IPS DF 6.9 (cell line): Measurements from ENCODE around the gene SPON1.

Source experiments
- DNase-seq: peaks from one replicate; pipeline ENCODE4 v3.0.0-alpha.2; 2013; ENCODE audit warnings: low read depth, low spot score
- H3K27ac ChIP-seq: one replicate; pipeline ENCODE4 v1.5.1; 2013; ENCODE audit warnings: low read length, control low read depth
- H3K27me3 ChIP-seq: 2 replicates; pipeline ENCODE4 v1.6.1; 2013; ENCODE audit warnings: mild to moderate bottlenecking, low read length; ENCODE audit not compliant: control insufficient read depth, insufficient read depth
- H3K36me3 ChIP-seq: 2 replicates; pipeline ENCODE4 v1.6.1; 2013; ENCODE audit warnings: low read length; ENCODE audit not compliant: control insufficient read depth, insufficient read depth
- H3K4me1 ChIP-seq: 2 replicates; pipeline ENCODE4 v1.6.1; 2013; ENCODE audit warnings: low read length; ENCODE audit not compliant: control insufficient read depth, insufficient read depth
- H3K4me3 ChIP-seq: 2 replicates; pipeline ENCODE4 v1.5.1; 2013; ENCODE audit warnings: mild to moderate bottlenecking, low read length
- H3K9me3 ChIP-seq: 2 replicates; pipeline ENCODE4 v1.6.1; 2013; ENCODE audit warnings: low read length, inconsistent platforms; ENCODE audit not compliant: control insufficient read depth, insufficient read depth
- WGBS: extraction: QIAGEN DNeasy Blood & Tissue Kit; methylation state at CpG from one replicate; pipeline ENCODE4 v1.1.7; 2013; ENCODE audit warnings: mixed read lengths, missing lambda C conversion rate; ENCODE audit not compliant: insufficient read length, insufficient coverage; 5-methylcytosine and 5-hydroxymethylcytosine counted together

SPON1 gene

DNA sequence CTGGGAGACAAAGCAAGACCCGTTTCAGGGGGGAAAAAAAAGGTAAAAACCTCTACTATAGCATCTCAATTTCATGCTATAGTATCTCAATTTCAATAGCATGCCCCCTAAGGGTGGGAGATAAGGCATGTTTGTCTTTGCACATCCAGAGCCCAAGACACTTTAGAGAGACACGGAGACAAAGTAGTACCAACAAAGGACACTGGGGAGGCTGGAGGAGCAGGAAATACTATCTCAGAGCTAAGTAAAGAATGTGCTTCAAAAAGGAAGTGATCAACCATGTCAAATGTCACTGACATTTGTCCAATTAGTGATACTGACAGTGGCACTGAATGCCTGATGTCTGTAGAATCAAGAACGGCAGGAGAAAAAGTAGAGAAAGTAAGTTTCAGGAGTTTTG is 327.9 kb downstream of the SPON1 start:
- Histone ChIP-seq H3K36me3 (peaks cover 3% of the 10 kb centered on the region; the same call in 1 of the 2 replicates), H3K9me3 (no peaks in the 10 kb centered on the region), H3K27me3 (no peaks in the 10 kb centered on the region), H3K4me3 (no peak overlapping the region), H3K27ac (no peak overlapping the region), H3K4me1 (no peaks in the 10 kb centered on the region)
- DNase-seq: no peak
- WGBS: no CpG with 5 or more reads among the region's 3 CpGs

- Histone ChIP-seq H3K4me1 (peaks cover 10% of the 10 kb centered on the region), H3K36me3 (no peaks in the 10 kb centered on the region), H3K27me3 (no peaks in the 10 kb centered on the region), H3K4me3 (no peak overlapping the region), H3K9me3 (no peaks in the 10 kb centered on the region), H3K27ac (no peak overlapping the region)
- DNase-seq: no peak
- WGBS: no CpG with 5 or more reads among the region's 1 CpG
Measured at GRCh38 chr11:14299921-14300320, 337.4 kb downstream of the SPON1 start.

DNA sequence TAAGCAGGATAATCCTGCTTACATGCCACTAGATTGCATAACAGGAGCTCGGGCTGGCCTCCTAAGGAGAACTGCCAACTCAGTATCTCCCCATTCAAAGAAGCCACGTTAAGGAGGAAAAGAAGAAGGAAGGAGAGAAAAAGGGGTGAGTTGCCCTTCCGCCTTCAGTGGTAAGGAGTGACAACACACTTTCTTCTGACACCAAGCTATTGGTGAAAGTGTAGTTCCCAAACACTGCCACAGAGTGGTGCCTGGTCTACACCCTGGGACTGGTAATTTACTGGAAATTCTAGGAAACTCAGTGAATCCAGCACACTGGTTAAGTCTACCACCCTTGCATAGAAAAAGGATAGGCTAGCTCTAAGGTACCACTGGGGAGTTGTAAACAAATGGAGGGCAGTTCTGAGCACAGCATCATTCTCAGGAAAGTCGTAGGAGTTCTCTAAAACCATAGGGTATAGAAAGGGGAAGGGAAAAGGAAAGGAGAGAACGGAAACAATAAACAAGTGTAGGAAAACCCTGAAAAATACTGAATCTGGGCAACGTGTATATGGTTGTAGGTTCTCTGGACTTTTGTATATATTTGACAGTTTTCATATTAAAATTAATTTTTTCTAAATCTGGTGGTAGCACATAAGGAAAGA is 338.3 kb downstream of the SPON1 start:
- Histone ChIP-seq H3K36me3 (no peaks in the 10 kb centered on the region), H3K9me3 (no peaks in the 10 kb centered on the region), H3K27ac (no peak overlapping the region), H3K4me1 (peaks cover 10% of the 10 kb centered on the region), H3K4me3 (no peak overlapping the region), H3K27me3 (no peaks in the 10 kb centered on the region)
- peak; percentile 37 for DNase-seq
- no CpG with 5 or more reads among the region's 6 CpGs for WGBS

- Histone ChIP-seq H3K4me3 (no peak overlapping the region), H3K9me3 (no peaks in the 10 kb centered on the region), H3K27ac (no peak overlapping the region), H3K4me1 (peaks cover 8% of the 10 kb centered on the region), H3K27me3 (no peaks in the 10 kb centered on the region), H3K36me3 (no peaks in the 10 kb centered on the region)
- DNase-seq: no peak
Measured at GRCh38 chr11:14304601-14305000, 342.1 kb downstream of the SPON1 start.

DNA sequence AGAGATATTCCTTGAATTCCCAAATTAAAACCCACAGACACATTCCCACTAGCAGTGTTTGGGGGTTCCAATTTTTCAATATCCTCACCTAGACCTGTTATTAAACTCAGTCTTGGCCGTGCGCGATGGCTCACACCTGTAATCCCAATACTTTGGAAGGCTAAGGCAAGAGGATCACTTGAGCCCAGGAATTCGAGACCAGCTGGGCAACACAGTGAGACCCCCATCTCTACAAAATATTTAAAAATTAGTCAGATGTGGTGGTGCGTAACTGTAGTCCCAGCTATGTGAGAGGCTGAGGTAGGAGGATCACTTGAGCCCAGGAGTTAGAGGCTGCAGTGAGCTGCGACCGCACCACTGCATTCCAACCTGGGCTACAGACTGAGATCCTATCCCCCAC is 343.1 kb downstream of the SPON1 start:
- H3K27me3 ChIP-seq: no peaks in the 10 kb centered on the region
- H3K4me3 ChIP-seq: no peak overlapping the region
- no peak for DNase-seq
- no CpG with 5 or more reads among the region's 7 CpGs for WGBS
- no peak overlapping the region for H3K27ac ChIP-seq
- no peaks in the 10 kb centered on the region for H3K36me3 ChIP-seq
- H3K9me3 ChIP-seq: no peaks in the 10 kb centered on the region
- H3K4me1 ChIP-seq: peaks cover 10% of the 10 kb centered on the region

DNA sequence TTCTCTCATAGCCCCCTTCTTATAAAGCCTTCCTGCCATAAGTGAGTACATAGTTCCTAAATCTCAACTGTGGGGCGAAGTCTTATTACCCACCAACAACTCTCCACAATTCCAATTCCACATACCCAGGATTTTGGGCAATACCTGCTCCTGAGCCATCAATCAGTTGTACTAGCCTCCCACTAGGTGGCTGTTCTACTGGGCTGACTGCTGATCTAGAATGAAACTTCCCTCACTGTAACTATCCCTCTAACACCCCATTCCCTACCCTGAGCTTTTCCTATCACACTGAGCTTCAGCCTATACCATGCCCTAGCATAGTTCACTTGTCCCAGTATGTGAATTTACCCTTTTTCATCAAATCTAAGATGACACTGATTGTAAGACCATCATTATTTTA is 344.0 kb downstream of the SPON1 start:
- Histone ChIP-seq H3K9me3 (no peaks in the 10 kb centered on the region), H3K27ac (no peak overlapping the region), H3K4me3 (no peak overlapping the region), H3K27me3 (no peaks in the 10 kb centered on the region), H3K4me1 (peaks cover 11% of the 10 kb centered on the region), H3K36me3 (no peaks in the 10 kb centered on the region)
- no CpG with 5 or more reads among the region's 1 CpG for WGBS
- DNase-seq: no peak

- no CpG with 5 or more reads among the region's 5 CpGs for WGBS
- Histone ChIP-seq H3K27me3 (no peaks in the 10 kb centered on the region), H3K36me3 (no peaks in the 10 kb centered on the region), H3K9me3 (no peaks in the 10 kb centered on the region), H3K4me1 (peaks cover 9% of the 10 kb centered on the region), H3K27ac (no peak overlapping the region), H3K4me3 (no peak overlapping the region)
- DNase-seq: no peak
Measured at GRCh38 chr11:14308114-14308896, 345.8 kb downstream of the SPON1 start.

DNA sequence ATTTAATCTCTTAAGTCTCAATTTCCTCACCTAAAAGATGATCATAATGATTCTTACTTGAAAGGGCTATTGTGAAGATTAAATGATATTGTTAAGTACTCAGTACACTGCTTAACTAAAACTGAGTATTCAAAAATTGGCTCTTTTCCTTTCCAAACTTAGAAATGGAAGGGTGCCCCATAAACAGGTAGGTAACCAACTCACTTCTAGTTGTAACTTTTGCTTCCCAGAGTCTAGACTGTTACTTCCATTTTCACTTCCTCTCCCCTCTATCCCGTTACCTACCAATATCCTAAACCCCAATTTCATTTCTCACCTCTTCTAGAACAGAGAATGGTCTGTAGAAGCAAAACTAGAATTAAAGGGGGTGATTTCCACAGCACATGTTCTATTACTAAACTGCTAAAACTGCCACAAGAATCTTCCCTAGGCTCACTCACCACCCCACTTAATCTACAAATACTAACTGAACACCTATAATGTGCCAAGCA is 346.4 kb downstream of the SPON1 start:
- Histone ChIP-seq H3K4me3 (no peak overlapping the region), H3K36me3 (no peaks in the 10 kb centered on the region), H3K27me3 (no peaks in the 10 kb centered on the region), H3K27ac (no peak overlapping the region), H3K4me1 (peaks cover 8% of the 10 kb centered on the region), H3K9me3 (no peaks in the 10 kb centered on the region)
- no peak for DNase-seq
- WGBS: 100% methylated on average over 1 of the region's 1 CpG

DNA sequence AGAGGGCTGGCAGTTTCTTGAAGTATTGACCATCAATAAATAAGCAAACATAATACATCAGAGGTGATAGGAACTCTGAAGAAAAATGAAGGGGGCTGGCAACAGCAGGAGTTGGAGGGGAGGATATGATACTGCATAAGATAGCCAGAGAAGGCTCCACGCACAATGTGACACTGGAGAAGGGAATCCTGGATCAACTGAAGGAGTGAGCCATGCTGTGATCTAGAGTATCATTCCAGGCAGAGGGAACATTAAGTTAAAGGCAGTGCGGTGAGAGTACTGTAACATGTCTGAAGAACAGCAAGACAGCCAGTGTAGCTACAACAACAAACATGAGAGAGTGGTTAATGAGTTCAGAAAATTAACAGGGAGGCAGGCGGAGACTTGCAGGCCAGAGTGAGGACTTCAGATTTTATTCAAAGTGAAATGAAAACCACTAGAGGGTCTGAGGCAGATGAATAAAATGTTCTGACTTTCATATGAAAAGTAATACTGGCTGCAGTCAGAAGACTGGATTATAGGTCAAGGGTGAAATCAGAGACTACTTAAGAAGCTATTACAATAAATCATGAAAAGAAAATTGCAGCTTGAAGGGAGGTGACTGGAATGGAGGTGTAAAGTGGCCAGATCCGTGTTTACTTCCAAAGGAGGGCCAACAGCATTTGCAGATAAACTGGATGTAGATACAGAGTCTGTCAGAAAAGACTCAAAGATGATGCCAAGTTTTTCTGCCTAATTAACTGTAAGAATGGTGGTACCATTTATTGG is 347.1 kb downstream of the SPON1 start:
- WGBS: no CpG with 5 or more reads among the region's 4 CpGs
- H3K36me3 ChIP-seq: no peaks in the 10 kb centered on the region
- no peak overlapping the region for H3K27ac ChIP-seq
- DNase-seq: no peak
- H3K4me3 ChIP-seq: no peak overlapping the region
- no peaks in the 10 kb centered on the region for H3K9me3 ChIP-seq
- H3K27me3 ChIP-seq: no peaks in the 10 kb centered on the region
- H3K4me1 ChIP-seq: peaks cover 8% of the 10 kb centered on the region

DNA sequence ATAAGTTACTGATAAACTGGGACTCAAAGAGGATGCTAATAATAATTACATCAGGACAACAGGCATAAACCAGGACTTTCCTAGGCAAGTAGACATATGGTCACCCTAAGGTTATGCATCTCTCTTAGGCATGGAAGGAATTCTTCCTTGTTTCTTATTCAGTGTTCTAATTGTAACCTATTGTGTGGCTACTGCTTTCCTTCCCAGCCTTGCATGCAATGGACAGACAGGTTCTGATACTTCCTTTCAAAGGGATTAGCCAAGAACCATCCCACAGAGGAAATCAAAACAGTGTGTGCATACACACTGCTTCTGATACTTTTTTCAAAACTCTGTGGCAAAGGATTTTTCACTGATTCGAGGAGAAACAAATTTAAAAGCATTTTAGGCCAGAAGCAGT is 348.2 kb downstream of the SPON1 start:
- no peaks in the 10 kb centered on the region for H3K27me3 ChIP-seq
- WGBS: no CpG with 5 or more reads among the region's 1 CpG
- H3K4me1 ChIP-seq: peaks cover 9% of the 10 kb centered on the region
- no peak overlapping the region for H3K4me3 ChIP-seq
- H3K36me3 ChIP-seq: no peaks in the 10 kb centered on the region
- no peak overlapping the region for H3K27ac ChIP-seq
- H3K9me3 ChIP-seq: no peaks in the 10 kb centered on the region
- DNase-seq: no peak
